ENCODE data around the gene CD274.

DNA sequence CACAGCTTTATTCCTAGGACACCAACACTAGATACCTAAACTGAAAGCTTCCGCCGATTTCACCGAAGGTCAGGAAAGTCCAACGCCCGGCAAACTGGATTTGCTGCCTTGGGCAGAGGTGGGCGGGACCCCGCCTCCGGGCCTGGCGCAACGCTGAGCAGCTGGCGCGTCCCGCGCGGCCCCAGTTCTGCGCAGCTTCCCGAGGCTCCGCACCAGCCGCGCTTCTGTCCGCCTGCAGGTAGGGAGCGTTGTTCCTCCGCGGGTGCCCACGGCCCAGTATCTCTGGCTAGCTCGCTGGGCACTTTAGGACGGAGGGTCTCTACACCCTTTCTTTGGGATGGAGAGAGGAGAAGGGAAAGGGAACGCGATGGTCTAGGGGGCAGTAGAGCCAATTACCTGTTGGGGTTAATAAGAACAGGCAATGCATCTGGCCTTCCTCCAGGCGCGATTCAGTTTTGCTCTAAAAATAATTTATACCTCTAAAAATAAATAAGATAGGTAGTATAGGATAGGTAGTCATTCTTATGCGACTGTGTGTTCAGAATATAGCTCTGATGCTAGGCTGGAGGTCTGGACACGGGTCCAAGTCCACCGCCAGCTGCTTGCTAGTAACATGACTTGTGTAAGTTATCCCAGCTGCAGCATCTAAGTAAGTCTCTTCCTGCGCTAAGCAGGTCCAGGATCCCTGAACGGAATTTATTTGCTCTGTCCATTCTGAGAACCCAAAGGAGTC is at the start of gene CD274:
- TF ChIP-seq, protein P1, sequence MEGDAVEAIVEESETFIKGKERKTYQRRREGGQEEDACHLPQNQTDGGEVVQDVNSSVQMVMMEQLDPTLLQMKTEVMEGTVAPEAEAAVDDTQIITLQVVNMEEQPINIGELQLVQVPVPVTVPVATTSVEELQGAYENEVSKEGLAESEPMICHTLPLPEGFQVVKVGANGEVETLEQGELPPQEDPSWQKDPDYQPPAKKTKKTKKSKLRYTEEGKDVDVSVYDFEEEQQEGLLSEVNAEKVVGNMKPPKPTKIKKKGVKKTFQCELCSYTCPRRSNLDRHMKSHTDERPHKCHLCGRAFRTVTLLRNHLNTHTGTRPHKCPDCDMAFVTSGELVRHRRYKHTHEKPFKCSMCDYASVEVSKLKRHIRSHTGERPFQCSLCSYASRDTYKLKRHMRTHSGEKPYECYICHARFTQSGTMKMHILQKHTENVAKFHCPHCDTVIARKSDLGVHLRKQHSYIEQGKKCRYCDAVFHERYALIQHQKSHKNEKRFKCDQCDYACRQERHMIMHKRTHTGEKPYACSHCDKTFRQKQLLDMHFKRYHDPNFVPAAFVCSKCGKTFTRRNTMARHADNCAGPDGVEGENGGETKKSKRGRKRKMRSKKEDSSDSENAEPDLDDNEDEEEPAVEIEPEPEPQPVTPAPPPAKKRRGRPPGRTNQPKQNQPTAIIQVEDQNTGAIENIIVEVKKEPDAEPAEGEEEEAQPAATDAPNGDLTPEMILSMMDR (IDR thresholded peaks at IDR 0.05) = peak; percentile 53 to 88 (median 66)
- TF ChIP-seq POLR2A (IDR thresholded peaks at IDR 0.05) = no peak

Data from heart left ventricle (tissue), 13 donors.